NOMO-1 (cell line): ENCODE results near the gene BCL2A1.
A peak's percentile ranks its signal among the peaks of the same experiment; 100 is the strongest.
"Not testable (repeated sequence)": the region's sequence is repeated elsewhere in the genome, so short reads cannot be mapped to it uniquely, and the experiment has no call there.

Experiments used
- DNase-seq, 2 experiments: peaks; one replicate each; lab custom pipeline; 2025; ENCODE audit not compliant: unreplicated experiment in 2 of 2; lab: John Stamatoyannopoulos, UW

Gene BCL2A1

DNA sequence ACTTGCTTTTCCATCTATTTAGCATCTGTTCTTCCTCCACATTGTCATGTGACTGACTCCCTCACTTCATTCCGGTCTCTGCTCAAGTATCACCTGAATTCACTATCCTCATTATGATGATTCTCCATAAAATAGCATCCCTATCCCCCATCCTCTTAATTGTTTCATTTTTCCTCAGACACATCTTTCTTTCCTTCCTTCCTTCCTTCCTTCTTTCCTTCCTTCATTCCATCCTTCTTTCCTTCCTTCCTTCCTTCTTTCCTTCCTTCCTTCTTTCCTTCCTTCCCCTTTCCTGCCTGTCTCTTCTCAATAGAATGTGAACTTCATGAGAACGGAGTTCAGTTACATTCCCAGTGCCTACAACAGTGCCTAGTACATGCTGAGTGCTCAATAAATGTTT lies 41.6 kb downstream of the BCL2A1 start:
- no peak for DNase-seq

DNA sequence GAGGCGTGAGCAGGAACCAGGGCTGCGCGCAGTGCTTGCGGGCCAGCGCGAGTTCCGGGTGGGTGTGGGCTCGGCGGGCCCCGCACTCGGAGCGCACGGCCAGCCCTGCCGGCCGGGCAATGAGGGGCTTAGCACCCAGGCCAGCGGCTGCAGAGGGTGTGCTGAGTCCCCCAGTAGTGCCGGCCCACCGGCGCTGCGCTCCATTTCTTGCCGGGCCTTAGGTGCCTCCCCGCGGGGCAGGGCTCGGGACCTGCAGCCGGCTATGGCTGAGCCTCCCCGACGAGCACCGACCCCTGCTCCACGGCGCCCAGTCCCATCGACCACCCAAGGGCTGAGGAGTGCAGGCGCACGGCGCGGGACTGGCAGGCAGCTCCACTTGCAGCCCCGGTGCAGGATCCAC lies 44.9 kb downstream of the BCL2A1 start:
- DNase-seq: not testable (repeated sequence)

DNA sequence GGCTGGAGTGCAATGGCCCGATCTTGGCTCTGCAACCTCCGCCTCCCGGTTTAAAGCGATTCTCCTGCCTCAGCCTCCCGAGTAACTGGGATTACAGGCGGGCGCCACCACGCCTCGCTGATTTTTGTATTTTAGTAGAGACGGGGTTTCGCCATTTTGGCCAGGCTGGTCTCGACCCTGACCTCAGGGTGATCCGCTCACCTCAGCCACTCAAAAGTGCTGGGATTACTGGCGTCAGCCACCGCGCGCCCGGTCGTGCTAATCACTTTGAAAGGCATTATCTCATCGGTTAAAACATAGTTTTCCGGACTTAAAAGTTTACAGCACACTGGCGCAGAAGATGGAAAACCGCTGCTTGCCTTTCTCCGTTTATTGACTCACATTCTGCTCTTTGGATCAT lies 46.6 kb downstream of the BCL2A1 start:
- no peak for DNase-seq

DNA sequence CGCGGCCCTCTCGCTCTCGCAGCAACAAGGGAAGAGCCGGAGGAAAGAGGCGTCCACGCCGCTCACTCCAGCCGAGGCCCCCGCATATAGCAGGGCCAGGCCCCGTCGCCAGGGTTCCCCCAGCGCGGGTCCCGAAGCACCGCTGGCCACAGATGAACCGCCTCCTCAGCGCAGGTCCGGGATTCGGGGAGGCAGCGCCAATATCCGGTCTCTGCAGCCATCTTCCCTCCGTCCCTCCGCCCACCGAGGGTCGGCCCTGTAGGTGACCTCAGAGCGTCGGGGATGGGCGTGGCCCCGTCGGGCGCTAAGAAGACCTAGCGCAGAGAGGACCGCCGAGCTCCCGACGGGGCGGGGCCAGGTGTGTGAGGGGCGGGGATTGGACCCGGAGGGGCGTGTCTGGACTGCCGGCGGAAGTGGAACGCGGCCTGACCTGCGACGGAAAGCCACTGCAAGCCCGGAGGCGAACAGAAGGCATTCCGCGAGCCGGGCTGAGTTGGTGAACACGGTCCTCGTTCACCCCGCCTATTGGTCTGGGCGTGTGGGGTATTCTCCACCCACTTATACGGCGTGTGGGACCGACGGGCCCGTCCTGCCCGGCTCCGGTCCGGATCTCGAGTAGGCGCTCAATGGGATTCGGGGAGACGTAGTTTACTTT lies 47.4 kb downstream of the BCL2A1 start:
- peak; percentile 96 to 99 for DNase-seq

DNA sequence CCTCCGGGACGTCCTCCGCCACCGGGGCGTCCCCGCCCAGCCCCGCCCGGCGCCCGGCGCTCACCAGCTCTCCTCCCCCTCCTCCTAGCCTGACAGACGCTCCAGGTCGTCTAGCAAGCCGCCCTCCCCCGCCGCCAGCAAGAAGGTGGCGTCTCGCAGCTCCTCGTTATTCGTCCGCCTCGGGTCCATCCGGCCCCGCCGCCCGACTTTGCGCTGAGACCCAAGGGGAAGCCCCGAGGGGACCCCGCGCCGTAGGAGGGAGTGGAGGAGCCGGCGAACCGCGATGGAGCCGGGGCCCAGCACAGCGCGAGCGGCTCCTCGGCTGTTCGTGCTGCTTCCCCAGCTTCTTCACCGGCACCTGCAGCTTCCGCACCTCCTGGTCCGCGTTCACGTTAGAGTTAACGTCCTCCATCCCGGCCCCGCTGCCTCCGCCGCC lies 47.9 kb downstream of the BCL2A1 start:
- peak in 1 of 2 experiments; percentile 59 for DNase-seq

DNA sequence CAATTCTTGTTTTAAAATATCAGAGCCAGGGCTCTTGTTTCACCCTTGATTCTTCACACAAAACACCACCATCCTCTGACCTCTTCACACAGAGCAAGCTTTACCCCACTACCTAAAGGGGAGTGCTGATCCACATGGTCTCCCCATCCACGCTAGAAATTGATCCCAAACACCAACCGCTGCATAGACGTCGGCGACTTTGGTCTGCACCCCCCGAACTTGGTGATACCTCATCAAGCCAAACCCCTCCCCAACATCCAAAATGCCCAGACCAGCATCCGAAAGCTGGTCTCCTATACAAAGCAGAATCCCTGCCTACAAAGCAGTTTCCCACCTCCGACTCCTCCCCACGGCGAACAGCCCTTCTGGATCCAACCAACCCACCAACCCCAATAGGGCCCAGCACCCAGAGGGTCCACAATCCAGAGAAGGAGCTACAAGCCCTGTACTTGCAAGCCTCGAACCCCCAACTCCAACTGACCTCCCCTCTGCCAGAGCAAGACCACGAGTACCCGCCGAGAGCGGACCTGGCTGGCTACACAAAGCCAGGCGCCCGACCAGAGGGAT lies 48.4 kb downstream of the BCL2A1 start:
- no peak for DNase-seq

DNA sequence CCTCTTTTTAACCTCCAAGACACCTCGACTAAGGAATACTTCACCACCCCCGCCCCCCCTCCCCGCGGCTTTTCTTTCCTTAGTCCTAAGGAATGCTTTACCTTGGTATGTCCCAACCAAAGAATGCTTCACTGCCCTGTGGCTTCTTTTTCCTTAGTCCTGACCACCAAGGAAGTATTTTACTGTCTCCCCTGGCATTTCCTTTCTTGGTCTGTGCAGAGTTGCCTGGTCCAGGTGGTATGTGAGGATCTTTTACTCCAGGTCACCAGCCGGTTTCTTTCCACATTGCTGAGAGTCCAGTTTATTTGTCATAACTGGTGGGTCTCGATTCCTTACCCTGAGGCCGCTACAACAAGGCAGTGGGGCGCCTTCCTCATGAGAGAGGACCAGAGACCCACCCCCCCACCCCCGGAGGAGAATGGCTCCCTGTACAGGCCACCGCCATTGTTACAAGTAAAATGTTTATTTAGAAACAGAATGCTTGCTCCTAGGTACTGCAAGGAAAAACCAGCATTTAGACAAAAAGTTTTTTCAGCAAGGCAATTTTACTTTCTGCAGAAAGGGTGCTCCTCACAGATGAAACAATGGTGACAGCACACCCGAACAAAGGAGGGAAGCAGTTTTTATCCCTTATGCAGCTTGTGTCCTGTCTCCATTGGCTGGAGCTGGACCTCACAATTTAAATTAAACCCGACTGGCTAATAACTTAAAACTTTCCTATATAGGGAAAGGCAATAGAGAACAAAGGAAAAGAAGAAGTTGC lies 51.1 kb downstream of the BCL2A1 start:
- no peak for DNase-seq

DNA sequence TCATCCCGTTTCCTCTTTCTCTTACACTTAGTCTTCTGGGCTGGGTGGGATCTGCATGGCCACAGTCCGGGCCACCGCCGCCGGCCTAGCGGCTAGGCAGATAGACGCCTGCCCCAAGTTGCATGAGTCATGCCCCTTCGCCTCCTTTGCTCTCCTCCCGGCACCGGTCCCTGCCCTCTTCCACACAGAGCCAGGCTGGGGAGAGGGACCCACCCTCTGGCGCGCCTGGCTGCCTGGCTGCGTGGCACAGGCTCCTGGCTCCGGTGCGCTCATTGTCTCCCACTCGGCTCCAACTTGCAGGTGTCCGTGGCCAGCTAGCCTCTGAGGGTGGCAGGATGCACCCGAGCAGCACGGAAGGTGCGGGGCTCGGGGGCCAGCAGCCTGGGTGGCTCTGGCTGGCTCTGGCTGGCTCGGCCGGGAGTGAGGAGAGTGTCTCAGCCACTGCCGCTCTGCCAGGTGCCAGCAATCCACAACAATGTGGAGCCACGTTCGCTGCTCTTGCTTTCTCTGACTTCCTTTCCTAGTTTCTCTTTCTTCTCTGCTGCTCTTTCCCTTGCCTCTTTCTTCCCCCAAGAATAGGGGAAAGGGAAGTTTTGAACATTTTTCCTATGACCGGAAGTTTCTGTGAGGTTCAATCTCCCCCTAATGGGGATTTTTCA lies 51.8 kb downstream of the BCL2A1 start:
- no peak for DNase-seq

DNA sequence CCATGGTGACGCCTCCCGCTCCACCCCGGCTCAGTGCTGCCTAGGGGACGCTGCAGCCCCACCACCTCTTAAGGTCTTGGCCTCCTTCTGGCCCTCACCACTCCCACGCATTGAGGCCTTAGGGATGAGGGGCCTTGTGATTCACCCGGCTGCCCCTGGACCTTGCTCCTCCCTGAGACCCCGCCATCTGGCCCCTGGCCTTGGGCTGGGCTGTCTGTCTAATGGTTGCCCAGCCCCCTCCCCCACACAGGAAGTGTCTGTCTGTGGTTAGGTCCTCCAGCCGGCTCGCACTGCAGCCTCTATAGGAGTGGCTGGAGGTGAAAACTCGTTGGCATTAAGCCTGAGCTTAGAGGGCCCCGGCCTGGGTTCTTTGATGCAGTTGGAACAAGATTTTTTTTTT lies 52.7 kb downstream of the BCL2A1 start:
- no peak for DNase-seq

DNA sequence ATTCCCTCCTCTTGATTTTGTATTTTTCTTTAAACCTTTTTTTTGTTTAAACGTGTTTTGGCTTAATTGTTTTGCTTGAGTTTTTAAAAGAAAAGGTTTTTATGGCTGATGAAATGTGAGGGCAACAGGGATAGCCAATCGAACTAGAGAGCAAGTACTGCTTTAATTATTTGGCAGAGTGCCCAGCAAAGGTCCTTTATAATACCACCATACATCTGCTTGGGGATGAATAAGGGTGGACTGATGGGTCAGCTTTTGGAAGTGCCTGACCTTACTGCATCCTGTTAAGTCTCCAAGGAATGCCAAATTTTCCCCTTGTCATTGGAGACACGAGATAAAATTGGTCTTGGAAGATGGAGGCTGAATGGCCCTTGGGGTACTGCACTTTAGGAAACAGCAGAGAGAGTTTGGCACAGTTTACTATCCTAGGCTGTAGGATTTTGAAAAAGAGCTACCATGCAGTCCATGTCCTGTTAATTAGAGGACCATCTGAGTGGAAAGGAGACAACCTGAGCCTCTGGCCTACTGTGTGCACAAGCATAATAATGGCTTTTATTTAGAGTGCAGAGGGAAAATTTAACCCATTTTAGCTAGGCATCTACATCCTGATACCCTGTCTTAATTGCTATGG lies 54.4 kb downstream of the BCL2A1 start:
- no peak for DNase-seq

DNA sequence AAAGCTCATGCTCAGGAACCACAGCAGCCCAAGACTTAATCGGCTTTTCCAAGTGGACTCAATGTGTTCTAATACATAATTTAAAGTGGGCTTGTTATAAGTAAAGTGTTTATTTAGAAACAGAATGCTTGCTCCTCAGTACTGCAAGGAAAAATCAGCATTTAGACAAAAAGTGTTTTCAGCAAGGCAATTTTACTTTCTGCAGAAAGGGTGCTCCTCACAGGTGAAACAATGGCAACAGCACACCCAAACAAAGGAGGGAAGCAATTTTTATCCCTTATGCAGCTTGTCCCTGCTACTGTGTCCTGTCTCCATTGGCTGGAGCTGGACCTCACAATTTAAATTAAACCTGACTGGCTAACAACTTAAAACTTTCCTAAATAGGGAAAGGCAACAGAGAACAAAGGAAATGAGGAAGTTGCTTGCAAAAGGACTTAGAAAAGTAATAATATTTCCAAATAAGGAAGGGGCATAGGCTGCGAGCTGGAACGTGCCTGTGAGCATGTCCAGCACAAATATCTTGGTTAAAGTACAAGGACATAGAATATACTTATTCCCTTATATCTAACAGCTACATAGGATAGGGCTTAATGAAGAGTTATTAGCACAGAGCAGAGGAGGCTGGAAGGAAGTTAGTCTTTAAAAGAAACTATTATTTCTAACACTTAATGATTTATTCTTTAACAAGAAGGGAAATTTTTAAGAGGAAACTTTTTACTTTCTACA lies 55.1 kb downstream of the BCL2A1 start:
- DNase-seq: not testable (repeated sequence)

DNA sequence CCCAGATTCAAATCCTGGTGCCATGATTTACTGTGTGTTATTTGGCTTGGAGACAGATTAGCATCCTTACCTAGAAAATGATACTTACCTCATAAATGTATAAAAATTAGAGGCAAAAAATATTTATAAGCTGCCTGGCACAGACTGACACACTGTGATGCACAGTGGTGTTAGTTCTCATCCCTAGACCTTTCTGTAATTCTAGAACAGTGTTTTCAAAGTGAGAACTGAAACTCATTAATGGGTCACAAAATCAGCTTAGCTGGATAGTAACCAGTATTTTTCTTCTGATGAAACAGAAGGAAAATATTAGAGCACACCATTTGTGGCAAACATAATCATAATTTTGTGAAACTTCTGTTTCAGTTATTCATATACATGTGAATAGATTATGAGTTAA lies 56.3 kb downstream of the BCL2A1 start:
- DNase-seq: no peak
